EL (cell line): ENCODE results near the gene HOXC13.

Source experiments
- DNase-seq: peaks from one replicate; pipeline ENCODE4 v3.0.0-alpha.2; 2016

Gene HOXC13

GRCh38 chr12:53938326-53939140 lies at the start of gene HOXC13:
Gene HOXC13, plus strand, starts transcription at chr12:53938831. Its CDS starts 76 bp downstream, at chr12:53938907.
- DNase-seq = peak; percentile 90

- no peak for DNase-seq
Observed at GRCh38 chr12:53890081-53890480, 48.5 kb upstream of the HOXC13 start.

- no peak for DNase-seq
Observed at GRCh38 chr12:53892762-53893395, 45.8 kb upstream of the HOXC13 start.

GRCh38 chr12:53899230-53899629 lies 39.4 kb upstream of the HOXC13 start:
- DNase-seq = no peak

GRCh38 chr12:53907103-53907502 lies 31.5 kb upstream of the HOXC13 start:
- DNase-seq = no peak

GRCh38 chr12:53916788-53917655 lies 21.6 kb upstream of the HOXC13 start:
- no peak for DNase-seq

GRCh38 chr12:53924521-53925405 lies 13.9 kb upstream of the HOXC13 start:
- no peak for DNase-seq

GRCh38 chr12:53927220-53928029 lies 11.2 kb upstream of the HOXC13 start:
- DNase-seq = no peak

- DNase-seq = no peak
Observed at GRCh38 chr12:53928054-53928835, 10.4 kb upstream of the HOXC13 start.

GRCh38 chr12:53929527-53929926 lies 9.1 kb upstream of the HOXC13 start:
- no peak for DNase-seq

- no peak for DNase-seq
Observed at GRCh38 chr12:53930591-53931255, 7.9 kb upstream of the HOXC13 start.

GRCh38 chr12:53931844-53932581 lies 6.6 kb upstream of the HOXC13 start:
- DNase-seq = no peak

GRCh38 chr12:53932915-53933314 lies 5.7 kb upstream of the HOXC13 start:
- no peak for DNase-seq

GRCh38 chr12:53935383-53936341 lies 3.0 kb upstream of the HOXC13 start:
- DNase-seq = no peak

- no peak for DNase-seq
Observed at GRCh38 chr12:53937099-53937498, 1.5 kb upstream of the HOXC13 start.

GRCh38 chr12:53937596-53938325 lies 870 bp upstream of the HOXC13 start:
- DNase-seq = no peak
